ENCODE results near the gene NSRP1. TPM values are rescaled to one million over a fixed set of nuclear protein-coding genes. Genes with fewer than 3 reads are reported as not detected.
A peak's percentile ranks its signal among the peaks of the same experiment; 100 is the strongest.

Gene NSRP1
- total and polyA plus RNA-seq, 4 donors, result 7.0 to 25.7 (median 9.9) TPM

DNA sequence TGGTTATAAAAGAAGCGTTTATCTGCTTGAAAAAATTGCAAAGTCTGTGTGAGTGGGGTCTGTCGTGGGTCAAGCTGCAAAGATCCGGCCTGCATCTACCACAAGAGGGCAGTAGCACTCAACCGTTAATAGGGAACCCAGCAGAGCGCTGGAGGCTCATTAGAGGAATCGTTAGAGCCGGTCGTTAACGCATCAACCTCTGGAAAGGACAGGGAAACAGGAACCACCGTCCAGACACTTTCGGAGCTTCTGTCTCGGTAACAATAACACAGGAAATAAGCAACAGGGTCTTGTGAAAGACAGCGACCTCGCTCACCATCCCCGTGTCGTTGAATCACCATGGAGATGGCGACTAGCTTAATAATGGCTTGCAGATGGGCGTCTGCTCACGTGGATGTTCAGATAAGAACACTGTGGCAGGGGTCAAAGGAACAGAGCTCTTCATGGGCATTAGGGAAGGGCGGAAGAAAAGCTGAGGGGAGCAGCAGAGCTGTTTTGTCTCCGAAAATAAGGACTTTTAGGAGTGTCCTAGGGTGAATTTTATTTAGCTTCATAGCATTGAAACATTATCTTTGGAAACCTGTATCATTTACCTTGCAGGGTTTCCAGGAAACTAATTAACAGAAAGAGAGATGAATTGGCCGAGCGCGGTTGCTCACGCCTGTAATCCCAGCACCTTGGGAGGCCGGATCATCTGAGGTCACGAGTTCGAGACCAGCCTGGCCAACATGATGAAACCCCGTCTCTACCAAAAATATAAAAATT lies 11.9 kb upstream of the NSRP1 start:
- 24% methylated on average over 29 of the region's 29 CpGs for WGBS
- Histone ChIP-seq H3K27ac (ENCODE audit: low read depth in 1 of 2, low read length in 2 of 2) (peak overlapping the region in 1 of 2 donors; percentile 31), H3K9me3 (ENCODE audit: control insufficient read depth in 4 of 4, low read length in 3 of 4) (no peaks in the 10 kb centered on the region), H3K27me3 (ENCODE audit: control insufficient read depth in 4 of 4, insufficient read depth in 4 of 4, low read length in 3 of 4) (no peaks in the 10 kb centered on the region), H3K9ac (ENCODE audit: low read depth in 1 of 2, low read length in 2 of 2) (peak overlapping the region; percentile 1 to 2), H3K4me3 (ENCODE audit: low read depth in 1 of 3, low read length in 3 of 3) (peak overlapping the region in 2 of 3 donors; percentile 14 to 20), H3K36me3 (ENCODE audit: control insufficient read depth in 4 of 4, insufficient read depth in 3 of 4, low read depth in 1 of 4, low read length in 3 of 4) (no peaks in the 10 kb centered on the region), H3K4me1 (ENCODE audit: control insufficient read depth in 4 of 4, insufficient read depth in 4 of 4, low read length in 3 of 4) (peaks cover 0 to 5% (median 3%) of the 10 kb centered on the region in 4 donors)
- TF ChIP-seq GABPA (IDR thresholded peaks at IDR 0.05 in 1 of 2, conservative IDR thresholded peaks at IDR 0.05 in 1 of 2), result no peak
- TF ChIP-seq, protein P1, sequence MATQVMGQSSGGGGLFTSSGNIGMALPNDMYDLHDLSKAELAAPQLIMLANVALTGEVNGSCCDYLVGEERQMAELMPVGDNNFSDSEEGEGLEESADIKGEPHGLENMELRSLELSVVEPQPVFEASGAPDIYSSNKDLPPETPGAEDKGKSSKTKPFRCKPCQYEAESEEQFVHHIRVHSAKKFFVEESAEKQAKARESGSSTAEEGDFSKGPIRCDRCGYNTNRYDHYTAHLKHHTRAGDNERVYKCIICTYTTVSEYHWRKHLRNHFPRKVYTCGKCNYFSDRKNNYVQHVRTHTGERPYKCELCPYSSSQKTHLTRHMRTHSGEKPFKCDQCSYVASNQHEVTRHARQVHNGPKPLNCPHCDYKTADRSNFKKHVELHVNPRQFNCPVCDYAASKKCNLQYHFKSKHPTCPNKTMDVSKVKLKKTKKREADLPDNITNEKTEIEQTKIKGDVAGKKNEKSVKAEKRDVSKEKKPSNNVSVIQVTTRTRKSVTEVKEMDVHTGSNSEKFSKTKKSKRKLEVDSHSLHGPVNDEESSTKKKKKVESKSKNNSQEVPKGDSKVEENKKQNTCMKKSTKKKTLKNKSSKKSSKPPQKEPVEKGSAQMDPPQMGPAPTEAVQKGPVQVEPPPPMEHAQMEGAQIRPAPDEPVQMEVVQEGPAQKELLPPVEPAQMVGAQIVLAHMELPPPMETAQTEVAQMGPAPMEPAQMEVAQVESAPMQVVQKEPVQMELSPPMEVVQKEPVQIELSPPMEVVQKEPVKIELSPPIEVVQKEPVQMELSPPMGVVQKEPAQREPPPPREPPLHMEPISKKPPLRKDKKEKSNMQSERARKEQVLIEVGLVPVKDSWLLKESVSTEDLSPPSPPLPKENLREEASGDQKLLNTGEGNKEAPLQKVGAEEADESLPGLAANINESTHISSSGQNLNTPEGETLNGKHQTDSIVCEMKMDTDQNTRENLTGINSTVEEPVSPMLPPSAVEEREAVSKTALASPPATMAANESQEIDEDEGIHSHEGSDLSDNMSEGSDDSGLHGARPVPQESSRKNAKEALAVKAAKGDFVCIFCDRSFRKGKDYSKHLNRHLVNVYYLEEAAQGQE (IDR thresholded peaks at IDR 0.05), result peak; percentile 39
- TF ChIP-seq, protein P2, sequence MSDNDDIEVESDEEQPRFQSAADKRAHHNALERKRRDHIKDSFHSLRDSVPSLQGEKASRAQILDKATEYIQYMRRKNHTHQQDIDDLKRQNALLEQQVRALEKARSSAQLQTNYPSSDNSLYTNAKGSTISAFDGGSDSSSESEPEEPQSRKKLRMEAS (IDR thresholded peaks at IDR 0.05), result peak; percentile 16
- TF ChIP-seq RXRA (IDR thresholded peaks at IDR 0.05), result peak; percentile 54 to 73
- TF ChIP-seq TAF1 (conservative IDR thresholded peaks at IDR 0.05), result no peak
- TF ChIP-seq NR2F2 (IDR thresholded peaks at IDR 0.05), result peak; percentile 69
- peak; percentile 54 for TF ChIP-seq SP1 (IDR thresholded peaks at IDR 0.05)
- no peak for TF ChIP-seq HNF4G (IDR thresholded peaks at IDR 0.05)
- peak in 1 of 2 donors; percentile 6 for TF ChIP-seq HNF4A (conservative IDR thresholded peaks at IDR 0.05)
- TF ChIP-seq, protein P3, sequence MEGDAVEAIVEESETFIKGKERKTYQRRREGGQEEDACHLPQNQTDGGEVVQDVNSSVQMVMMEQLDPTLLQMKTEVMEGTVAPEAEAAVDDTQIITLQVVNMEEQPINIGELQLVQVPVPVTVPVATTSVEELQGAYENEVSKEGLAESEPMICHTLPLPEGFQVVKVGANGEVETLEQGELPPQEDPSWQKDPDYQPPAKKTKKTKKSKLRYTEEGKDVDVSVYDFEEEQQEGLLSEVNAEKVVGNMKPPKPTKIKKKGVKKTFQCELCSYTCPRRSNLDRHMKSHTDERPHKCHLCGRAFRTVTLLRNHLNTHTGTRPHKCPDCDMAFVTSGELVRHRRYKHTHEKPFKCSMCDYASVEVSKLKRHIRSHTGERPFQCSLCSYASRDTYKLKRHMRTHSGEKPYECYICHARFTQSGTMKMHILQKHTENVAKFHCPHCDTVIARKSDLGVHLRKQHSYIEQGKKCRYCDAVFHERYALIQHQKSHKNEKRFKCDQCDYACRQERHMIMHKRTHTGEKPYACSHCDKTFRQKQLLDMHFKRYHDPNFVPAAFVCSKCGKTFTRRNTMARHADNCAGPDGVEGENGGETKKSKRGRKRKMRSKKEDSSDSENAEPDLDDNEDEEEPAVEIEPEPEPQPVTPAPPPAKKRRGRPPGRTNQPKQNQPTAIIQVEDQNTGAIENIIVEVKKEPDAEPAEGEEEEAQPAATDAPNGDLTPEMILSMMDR (IDR thresholded peaks at IDR 0.05; ENCODE audit: low read depth, low read length, missing input control), result peak; percentile 86
- peak; percentile 48 for TF ChIP-seq YY1 (IDR thresholded peaks at IDR 0.05)
- peak; percentile 95 to 98 for TF ChIP-seq RAD21 (IDR thresholded peaks at IDR 0.05)
- peak; percentile 75 for DNase-seq (ENCODE audit: low spot score)

DNA sequence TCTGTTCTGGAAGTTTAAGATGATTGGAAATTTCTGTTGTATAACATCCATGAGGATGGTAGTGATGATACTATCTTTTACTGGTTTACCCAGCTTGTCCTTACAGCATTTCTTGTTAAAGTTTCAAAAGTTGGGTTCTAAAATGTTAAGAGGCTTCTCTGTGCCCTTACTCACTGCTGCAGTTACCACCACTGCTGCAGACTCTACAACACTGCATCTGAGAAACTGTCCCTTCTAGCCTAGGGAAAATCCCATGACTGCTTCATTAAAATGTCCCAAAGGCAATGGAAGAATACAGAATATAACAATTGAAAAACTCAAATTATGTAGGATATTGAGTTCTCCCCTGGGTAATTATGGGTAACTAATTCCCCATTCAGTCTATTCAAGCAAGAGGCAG lies 3.8 kb upstream of the NSRP1 start:
- TF ChIP-seq JUND (IDR thresholded peaks at IDR 0.05) (no peak), RXRA (IDR thresholded peaks at IDR 0.05) (no peak), EGR1 (IDR thresholded peaks at IDR 0.05; ENCODE audit: low read depth in 2 of 2) (peak in 1 of 2 donors; percentile 14)
- TF ChIP-seq, protein P3 (IDR thresholded peaks at IDR 0.05; ENCODE audit: low read depth, low read length, missing input control), result no peak
- Histone ChIP-seq H3K4me1 (ENCODE audit: control insufficient read depth in 4 of 4, insufficient read depth in 4 of 4, low read length in 3 of 4) (peaks cover 0 to 5% (median under 1%) of the 10 kb centered on the region in 4 donors), H3K9ac (ENCODE audit: low read depth in 1 of 2, low read length in 2 of 2) (no peak overlapping the region), H3K4me3 (ENCODE audit: low read depth in 1 of 3, low read length in 3 of 3) (no peak overlapping the region), H3K27ac (ENCODE audit: low read depth in 1 of 2, low read length in 2 of 2) (no peak overlapping the region), H3K9me3 (ENCODE audit: control insufficient read depth in 4 of 4, low read length in 3 of 4) (no peaks in the 10 kb centered on the region), H3K27me3 (ENCODE audit: control insufficient read depth in 4 of 4, insufficient read depth in 4 of 4, low read length in 3 of 4) (no peaks in the 10 kb centered on the region), H3K36me3 (ENCODE audit: control insufficient read depth in 4 of 4, insufficient read depth in 3 of 4, low read depth in 1 of 4, low read length in 3 of 4) (no peaks in the 10 kb centered on the region)
- no peak for DNase-seq (ENCODE audit: low spot score)
